ENCODE measurements around the gene SKP2.

Gene SKP2

DNA sequence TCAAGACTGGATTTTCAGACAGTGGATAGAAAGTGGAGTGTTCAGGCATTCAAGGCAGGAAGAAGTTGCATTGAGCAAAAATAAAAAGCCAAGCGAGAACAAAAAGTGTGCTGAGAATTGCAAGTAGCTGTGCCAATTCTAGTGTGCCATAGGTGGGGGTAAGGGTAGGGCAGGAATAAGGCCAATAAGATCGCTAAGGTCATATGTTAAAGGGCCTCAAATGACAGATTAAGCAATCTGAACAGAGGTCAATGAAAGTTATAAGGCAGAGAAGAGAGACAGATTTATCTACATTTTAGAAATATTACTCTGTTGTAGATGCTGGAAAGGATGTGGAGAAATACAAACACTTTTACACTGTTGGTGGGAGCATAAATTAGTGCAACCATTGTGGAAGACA is 53.4 kb downstream of the SKP2 start:
- DNase-seq: no peak

DNA sequence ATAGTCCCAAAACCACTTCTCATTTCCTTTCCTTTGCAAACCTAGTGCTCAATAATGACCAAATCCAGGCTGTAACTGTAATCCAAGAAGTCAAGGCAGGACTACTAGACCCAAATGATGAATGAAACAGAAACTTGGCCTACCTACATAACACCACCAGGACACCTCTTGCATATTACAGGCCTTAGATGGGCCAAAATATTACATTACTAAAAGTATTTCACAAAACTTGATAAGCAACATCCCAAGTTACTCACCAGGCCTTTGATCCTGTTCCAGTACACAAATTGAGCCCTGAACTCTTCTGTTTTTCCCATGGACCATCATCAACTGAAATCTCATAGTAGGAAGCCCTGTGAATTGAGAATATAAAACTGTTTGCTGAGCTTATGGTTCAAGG is 55.0 kb downstream of the SKP2 start:
- DNase-seq: no peak

DNA sequence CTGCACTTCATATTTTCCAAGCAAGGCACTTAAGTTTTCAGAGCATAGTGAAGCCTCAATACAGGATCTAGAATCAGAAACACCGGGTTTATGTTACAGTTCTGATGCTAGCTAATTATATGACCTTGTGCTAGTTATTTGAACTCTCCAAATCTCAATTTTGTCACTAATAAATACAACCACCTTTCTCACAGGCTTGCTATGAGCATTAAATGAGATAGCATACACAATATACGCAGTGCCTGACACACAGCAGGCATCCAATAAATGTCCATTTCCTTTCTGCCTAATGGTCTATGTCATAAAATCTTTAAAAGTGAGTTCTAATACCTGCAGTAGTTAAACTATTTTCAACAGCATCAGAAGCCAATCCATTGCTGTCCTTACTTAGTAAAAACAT is 56.9 kb downstream of the SKP2 start:
- no peak for DNase-seq

DNA sequence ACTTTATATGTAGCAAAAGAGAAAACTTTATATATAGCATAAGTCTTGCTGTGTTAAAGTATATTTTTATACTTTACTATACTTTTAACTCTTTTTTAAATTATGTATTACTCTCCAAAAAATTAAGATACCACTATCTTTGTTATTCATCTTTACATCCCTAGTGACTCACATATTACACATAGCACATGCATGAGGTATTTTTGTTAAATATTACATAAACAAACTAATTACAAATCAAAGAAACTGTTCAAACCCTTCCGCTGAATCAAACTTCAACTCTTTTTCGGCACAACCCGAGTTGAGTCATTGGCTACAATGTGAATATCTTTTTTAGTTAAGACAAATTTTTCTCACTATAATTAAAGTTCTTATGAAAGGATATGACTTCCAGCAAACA is 57.8 kb downstream of the SKP2 start:
- no peak for DNase-seq

DNA sequence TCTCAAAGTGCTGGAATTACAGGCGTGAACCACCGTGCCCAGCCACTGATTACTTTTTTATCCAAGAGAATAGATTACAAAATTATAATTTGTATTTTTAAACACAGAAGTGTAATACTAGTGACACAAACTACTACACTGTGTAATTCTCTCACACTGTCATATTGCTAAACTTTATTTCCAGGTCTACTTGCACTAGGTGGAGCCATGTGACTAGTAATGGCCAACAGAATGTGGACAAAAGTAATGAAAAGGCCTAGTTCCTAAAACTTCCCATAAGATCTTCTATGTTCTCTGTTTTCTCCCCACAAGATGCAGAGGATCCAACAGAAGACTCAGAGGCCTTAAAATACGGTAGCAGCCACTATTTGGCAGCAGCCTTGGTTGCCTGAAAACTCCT is 62.5 kb downstream of the SKP2 start:
- DNase-seq: no peak

DNA sequence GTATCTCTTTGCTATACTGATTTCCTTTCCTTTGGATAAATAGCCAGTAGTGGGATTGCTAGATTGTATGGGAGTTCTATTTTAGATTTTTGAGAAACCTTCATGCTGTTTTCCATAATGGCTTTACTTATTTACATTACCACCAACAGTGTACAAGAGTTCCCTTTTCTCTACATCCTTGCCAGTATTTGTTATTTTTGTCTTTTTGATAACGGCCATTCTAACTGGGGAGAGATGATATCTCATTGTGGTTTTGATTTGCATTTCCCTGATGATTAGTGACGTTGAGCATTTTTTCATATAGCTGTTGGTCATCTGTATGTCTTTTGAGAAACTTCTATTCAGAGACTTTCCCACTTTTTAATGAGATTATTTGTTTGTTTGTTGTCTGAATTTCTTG is 64.0 kb downstream of the SKP2 start:
- no peak for DNase-seq

DNA sequence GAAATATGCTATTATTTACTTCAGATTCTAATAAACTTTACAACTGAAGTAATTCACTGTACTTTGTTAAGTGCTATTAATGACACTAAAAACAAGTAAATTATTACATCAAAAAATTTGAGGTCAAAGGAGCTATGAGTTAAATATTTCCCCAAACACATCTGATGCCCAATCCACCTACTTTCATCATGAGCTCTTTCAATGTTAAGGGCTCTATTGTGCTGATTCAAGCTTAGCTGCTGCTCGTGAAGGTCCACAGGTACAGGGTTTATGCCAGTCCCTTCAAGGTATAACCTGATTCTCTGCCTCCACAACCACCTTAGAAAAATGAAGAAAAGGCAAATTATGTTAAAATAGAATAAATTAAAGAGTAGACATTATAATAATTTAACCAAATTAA is 65.7 kb downstream of the SKP2 start:
- no peak for DNase-seq

DNA sequence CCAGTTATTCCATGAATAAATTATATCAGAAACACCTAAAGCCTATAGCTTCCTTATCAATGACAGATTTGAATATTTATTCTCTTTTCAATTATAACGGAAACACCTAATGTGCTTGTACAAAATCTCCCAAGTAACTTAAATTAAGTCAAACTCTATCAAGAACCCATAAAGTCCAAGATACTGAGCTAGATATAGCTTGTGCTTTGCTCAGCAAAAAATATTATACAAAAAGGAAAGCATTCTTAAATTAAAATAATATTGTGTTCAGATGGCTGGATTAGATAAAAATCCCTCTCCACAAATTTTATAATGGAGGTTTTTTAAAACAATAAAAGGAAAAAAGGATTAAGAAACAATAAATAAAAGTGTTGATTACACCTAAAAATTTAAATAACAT is 66.1 kb downstream of the SKP2 start:
- DNase-seq: no peak

DNA sequence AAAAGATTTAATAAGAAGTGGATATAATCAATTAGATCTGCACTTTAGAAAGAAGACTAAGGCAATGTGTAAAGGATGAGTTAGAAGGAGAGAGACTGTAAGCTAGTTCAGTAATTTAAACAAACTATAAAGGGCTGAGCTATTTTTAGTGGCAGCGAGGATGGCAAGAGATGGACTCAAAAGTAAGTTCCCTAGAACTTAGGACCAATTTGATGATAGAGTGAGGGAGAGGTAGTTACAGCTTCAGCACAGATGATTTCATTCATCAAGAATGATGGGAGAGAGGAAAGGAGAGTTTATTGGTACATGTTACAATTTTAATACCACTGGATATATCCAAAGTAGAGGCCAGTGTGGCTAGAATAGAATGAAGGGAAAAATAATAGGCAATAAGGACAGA is 70.7 kb downstream of the SKP2 start:
- DNase-seq: no peak

DNA sequence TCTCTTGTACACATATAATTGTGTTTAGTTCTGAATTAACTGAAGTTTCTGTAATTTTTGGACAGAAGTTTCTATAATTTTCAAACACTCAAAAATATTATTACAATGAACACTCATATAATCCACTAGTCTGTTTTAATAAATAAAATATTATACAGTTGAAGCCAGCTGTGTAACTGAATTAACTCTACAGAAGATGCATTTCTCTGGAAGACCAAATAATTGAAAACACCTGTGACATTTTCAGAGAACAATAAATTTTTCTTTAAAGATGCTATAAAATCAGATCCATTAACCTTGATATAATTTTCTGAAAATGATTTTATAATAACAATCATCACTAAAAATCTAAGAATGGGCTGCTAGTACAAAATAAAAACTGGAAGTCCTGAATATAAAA is 75.1 kb downstream of the SKP2 start:
- no peak for DNase-seq

DNA sequence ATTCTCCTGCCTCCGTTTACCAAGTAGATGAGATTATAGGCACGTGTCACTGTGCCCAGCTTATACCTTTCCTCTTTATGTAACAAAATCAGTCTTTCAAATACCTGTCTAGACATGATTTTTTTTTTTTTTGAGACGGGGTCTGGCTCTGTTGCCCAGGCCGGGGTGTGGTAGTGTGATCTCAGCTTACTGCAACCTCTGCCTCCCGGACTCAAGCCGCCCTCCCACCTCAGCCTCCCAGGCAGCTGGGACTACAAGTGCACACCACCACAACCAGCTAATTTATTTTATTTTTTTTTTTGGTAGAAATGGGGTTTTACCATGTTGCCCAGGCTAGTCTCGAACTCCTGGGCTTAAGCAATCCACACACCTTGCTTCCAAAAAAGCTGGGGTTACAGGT is 76.6 kb downstream of the SKP2 start:
- DNase-seq: no peak

DNA sequence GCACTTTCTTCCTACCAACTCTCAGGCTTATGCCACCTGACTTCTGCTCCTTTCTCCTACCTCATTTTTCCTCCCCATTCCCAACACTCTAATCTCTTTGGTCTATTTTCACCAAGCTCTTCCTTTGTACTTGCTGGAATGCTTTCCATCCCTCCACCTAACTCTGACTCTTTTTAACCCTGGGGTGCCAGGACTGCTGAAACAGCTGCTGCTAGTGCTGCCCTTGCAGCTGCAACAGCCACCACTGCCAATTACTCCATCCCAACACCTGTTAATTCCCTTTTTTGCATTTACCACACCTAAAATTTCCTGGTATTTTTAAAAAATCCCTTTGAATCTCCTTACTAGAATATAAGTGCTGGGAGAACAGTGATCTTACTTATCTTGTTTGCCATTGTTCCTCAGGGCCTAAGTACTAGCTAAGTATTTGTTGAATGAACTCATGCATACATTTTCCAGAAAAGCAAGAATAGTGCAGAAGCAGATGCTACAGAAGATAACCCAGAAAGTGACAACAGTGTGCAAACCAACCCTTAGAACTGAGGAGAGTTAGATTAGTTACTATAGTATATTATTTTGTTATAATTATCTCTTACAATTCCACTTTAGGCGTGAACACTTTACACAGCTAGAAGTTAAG is 78.4 kb downstream of the SKP2 start:
- no peak for DNase-seq

DNA sequence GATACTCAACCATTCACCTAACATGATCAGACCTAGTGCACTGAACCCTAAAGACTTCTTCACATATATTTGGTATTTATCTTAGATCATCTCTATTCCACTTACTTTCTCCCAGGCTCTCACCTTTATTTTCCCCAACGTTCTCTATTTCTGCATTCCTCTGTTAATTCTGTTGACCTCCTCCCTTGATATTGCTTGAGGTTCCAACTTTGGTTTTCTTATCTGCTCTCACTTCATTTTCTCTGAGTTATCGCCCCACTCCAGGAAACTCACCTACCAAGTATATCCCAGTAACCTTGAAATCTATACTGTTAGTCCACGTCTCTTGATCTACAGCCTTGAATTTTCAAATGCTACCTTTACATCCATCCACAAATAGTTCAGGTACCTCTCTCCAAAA is 80.6 kb downstream of the SKP2 start:
- no peak for DNase-seq
